Neuron (in vitro differentiated cells): ENCODE results near the gene GCNT1.
"Not testable (repeated sequence)": the region's sequence is repeated elsewhere in the genome, so short reads cannot be mapped to it uniquely, and the experiment has no call there.

Source experiments
- H2AFZ ChIP-seq: one replicate; pipeline ENCODE4 v1.6.1; 2013; ENCODE audit warnings: low read depth, mild to moderate bottlenecking, inconsistent platforms, low read length, moderate library complexity
- H3K27me3 ChIP-seq: one replicate; pipeline ENCODE4 v1.6.1; 2013; ENCODE audit warnings: low read length; ENCODE audit not compliant: insufficient read depth
- H3K36me3 ChIP-seq: one replicate; pipeline ENCODE4 v1.6.1; 2013; ENCODE audit warnings: low read length; ENCODE audit not compliant: insufficient read depth
- H3K4me1 ChIP-seq: one replicate; pipeline ENCODE4 v1.6.1; 2013; ENCODE audit warnings: low read length; ENCODE audit not compliant: insufficient read depth
- H3K4me3 ChIP-seq: 2 replicates; pipeline ENCODE4 v1.5.1; 2013; ENCODE audit warnings: mild to moderate bottlenecking, low read length, moderate library complexity
- H3K9me3 ChIP-seq: one replicate; pipeline ENCODE4 v1.6.1; 2013; ENCODE audit warnings: low read length

GCNT1 gene

GRCh38 chr9:76453785-76454184, 5.2 kb upstream of the GCNT1 start:
- no peaks in the 10 kb centered on the region for H3K9me3 ChIP-seq
- H3K4me3 ChIP-seq: no peak overlapping the region
- H3K4me1 ChIP-seq: no peaks in the 10 kb centered on the region
- H3K27me3 ChIP-seq: no peaks in the 10 kb centered on the region
- no peaks in the 10 kb centered on the region for H3K36me3 ChIP-seq
- H2AFZ ChIP-seq: no peak overlapping the region

DNA sequence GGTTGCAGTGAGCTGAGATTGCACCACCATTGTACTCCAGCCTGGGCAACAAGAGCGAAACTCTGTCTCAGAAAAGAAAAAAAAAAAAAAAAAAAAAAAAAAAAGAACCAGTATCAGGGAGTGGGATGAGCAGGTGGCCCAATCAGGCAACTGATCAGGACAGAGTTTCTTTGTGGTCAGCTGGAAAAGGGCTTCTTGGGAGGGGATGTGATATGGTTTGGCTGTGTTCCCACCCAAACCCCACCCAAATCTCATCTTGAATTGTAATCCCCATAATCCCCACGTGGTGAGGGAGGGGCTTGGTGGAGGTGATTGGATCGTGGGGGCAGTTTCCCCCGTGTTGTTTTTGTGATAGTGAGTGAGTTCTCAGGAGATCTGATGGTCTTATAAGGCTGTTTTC, 4.7 kb upstream of the GCNT1 start:
- Histone ChIP-seq H2AFZ (no peak overlapping the region), H3K27me3 (no peaks in the 10 kb centered on the region)

DNA sequence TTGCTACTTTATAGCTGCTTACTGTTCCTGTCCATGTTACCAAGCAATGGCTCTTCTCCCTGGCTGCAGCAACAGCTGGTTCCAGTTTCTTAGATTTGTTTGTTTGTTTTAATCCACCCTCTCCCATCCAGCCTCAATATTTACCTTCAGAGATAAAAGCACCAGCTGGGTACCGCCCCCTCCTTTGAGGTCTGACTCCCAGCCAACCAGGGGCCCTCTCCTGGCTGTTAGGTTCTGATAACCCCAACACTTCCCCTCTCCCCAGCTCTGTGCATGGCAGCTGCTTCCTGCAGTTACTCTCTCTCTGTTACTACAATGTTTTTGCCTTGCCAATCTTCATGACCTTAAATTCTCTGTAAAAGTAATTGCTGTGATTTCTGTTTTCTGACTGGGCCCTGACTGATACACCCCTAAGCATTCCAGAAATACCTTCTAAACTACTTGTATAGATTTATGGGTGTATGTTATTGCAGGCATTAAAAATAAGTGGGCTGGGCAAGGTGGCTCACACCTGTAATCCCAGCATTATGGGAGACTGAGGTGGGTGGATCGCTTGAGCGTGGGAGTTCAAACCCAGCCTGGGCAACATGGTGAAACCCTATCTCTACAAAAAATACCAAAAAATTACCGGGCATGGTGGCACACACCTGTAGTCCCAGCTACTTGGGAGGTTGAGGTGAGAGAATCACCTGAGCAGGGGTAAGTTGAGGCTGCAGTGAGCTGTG, 2.6 kb upstream of the GCNT1 start:
- peaks cover 13% of the 10 kb centered on the region for H3K4me1 ChIP-seq
- no peak overlapping the region for H2AFZ ChIP-seq
- H3K27me3 ChIP-seq: peaks cover 7% of the 10 kb centered on the region
- no peak overlapping the region for H3K4me3 ChIP-seq
- H3K9me3 ChIP-seq: no peaks in the 10 kb centered on the region
- no peaks in the 10 kb centered on the region for H3K36me3 ChIP-seq

More for the DNA sequence above, 4.7 kb upstream of the GCNT1 start:
- H3K4me1 ChIP-seq: peaks cover 3% of the 10 kb centered on the region
- H3K4me3 ChIP-seq: no peak overlapping the region
- no peaks in the 10 kb centered on the region for H3K9me3 ChIP-seq
- no peaks in the 10 kb centered on the region for H3K36me3 ChIP-seq

DNA sequence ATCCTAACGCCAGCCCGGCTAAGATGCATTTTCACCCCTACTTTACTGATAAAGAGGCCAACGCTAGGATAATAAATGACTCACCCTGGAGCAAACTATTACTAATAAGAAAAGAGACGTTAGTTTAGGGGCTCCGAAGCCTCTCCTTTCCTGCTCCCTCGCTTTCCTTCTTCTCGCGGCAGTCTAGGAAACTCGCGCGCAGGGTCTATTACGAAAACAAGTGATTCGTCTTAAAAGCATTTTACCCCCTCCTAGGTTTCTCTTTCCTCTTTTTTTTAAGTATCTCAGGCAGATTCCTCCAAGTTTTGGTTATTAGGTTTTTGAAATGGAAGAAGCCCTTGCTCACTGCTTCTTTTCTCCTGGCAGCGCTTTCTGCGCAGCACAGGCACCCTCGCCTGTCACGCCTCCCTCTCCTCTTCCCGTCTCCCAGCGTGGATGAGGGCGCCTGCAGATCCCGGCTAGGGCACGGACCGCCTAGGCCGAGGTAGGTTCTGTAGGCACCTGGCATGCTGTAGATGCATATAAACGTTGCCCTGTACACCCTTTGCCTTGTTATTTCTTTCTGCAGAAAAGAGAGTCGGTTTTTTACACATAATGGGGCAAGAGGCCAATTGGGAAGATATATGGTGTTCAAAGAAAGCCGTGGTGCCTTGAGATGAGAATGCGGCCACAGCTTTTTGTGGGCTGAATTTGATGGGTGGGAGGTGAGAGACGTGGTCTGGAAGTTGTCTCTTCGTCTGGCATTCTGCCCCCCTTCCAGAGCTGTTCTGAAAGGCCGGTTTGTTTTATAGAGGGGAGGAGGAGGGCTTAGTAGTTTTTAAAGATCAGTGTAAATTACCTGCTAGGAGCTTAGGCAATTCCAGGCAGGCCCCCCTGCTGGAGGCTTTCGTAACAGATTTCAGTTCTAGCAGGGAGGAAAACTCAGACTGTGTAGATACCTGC, 983 bp downstream of the GCNT1 start:
- peaks cover 7% of the 10 kb centered on the region for H3K27me3 ChIP-seq
- peaks cover 13% of the 10 kb centered on the region for H3K4me1 ChIP-seq
- H2AFZ ChIP-seq: peak overlapping the region; percentile 56
- peak overlapping the region; percentile 41 for H3K4me3 ChIP-seq
- H3K36me3 ChIP-seq: no peaks in the 10 kb centered on the region
- H3K9me3 ChIP-seq: no peaks in the 10 kb centered on the region

DNA sequence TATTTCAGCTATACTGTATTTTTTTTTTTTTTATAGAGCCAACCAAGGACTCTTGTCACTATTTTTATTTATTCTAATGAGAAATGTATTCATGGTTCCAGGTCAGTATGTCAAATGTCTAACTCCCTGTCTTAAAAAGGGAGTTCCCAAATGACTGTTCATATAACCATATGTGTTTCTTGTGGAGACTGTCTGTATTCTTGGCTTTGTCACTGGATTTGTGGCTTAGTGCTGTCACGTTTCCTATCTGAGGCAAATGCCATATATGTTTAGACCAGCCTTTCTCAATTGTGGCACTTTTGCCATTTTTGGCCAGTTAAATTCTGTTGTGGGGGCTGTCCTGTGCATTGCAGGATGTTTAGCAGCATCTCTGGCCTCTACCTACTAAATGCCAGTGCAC, 3.1 kb downstream of the GCNT1 start:
- Histone ChIP-seq H3K36me3 (no peaks in the 10 kb centered on the region), H3K27me3 (peaks cover 7% of the 10 kb centered on the region), H3K4me3 (no peak overlapping the region), H3K4me1 (peaks cover 13% of the 10 kb centered on the region), H2AFZ (no peak overlapping the region), H3K9me3 (no peaks in the 10 kb centered on the region)

DNA sequence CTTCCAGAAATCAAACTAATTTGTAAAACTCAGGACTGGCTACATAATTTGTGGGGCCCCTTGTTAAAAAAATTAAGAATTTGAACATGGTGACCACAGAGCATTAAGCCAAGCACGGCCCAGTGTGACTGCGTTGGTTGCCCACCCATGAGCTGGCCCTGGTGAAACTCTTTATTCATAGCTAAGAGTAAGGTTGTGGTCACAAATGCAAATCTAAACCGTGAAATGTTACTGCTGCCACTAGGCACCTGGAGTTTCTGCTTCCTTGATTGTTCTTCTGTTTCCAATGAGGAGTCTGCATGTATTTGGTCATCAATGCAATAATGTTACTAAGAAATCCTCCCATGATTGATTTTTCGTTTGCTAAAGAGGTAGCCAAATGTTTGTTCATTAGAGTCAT, 4.2 kb downstream of the GCNT1 start:
- Histone ChIP-seq H3K36me3 (no peaks in the 10 kb centered on the region), H2AFZ (no peak overlapping the region)

DNA sequence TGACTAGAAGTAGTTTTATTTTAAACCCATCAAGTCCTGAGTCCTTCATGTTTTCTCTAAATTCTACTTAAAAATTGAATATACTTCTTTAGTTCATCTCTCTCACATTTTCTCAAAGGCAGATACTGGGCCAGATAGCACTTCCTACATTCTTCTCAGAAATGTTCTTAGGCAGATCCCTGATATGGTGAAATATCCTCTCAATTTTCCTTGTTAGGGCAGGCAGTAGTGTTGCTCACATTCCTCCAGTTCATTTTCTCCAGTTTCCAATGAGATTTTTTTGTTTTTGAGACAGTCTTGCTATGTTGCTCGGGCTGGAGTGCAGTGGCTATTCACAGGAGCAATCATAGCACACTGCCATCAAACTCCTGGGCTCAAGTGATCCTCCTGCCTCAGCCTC, 5.7 kb downstream of the GCNT1 start:
- H3K9me3 ChIP-seq: no peaks in the 10 kb centered on the region

More for the DNA sequence above, 4.2 kb downstream of the GCNT1 start:
- Histone ChIP-seq H3K9me3 (no peaks in the 10 kb centered on the region), H3K27me3 (peaks cover 7% of the 10 kb centered on the region), H3K4me3 (no peak overlapping the region), H3K4me1 (peaks cover 13% of the 10 kb centered on the region)

DNA sequence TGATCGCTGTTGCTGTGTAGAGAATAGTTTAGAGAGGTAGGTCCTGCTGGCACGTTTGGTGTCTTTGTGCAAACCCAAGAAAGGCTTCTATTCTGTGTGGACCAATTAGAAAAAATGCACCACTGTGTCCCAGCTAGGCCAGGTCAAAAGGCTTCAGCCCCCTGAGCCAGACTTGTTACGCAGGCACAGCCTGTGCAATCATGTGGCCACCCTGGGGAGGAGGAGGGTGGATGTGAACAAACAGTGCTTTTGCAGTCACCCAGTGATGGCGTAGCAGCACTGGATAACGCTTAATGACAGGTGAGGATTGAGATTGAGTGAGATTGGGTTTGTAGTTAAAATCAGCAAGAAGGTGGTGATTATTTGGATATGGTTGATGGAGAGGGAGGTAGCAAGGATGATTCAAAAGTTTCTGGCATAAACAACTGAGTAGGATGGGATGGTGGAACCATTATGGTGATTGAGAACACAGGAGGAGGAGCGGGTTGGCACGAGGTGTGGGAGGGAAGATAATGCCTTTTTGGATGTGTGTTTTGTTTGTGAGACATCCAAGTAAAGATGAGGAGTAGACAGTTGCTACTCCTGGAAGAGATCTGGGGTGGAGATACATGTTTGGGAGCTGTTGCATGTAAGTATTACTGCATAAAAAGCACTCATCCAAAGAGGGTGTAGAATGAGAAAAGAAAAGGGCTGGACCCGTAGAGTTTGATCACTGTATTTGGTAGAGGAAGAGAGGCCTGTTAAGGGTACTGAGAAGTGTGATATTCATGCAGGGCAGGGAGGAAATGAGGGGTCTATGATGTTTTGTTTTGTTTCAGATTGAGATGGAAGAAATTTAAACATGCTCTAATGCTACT, 6.7 kb downstream of the GCNT1 start:
- Histone ChIP-seq H2AFZ (no peak overlapping the region), H3K4me3 (no peak overlapping the region), H3K9me3 (no peaks in the 10 kb centered on the region), H3K36me3 (no peaks in the 10 kb centered on the region), H3K4me1 (no peaks in the 10 kb centered on the region), H3K27me3 (peaks cover 3% of the 10 kb centered on the region)

More for the DNA sequence above, 5.7 kb downstream of the GCNT1 start:
- Histone ChIP-seq H3K4me3 (no peak overlapping the region), H3K36me3 (no peaks in the 10 kb centered on the region), H2AFZ (no peak overlapping the region), H3K27me3 (peaks cover 7% of the 10 kb centered on the region), H3K4me1 (peaks cover 6% of the 10 kb centered on the region)

GRCh38 chr9:76466299-76466605, 7.3 kb downstream of the GCNT1 start:
- H3K36me3 ChIP-seq: no peaks in the 10 kb centered on the region
- no peaks in the 10 kb centered on the region for H3K9me3 ChIP-seq
- H3K4me1 ChIP-seq: no peaks in the 10 kb centered on the region
- no peak overlapping the region for H3K4me3 ChIP-seq
- no peak overlapping the region for H2AFZ ChIP-seq
- H3K27me3 ChIP-seq: no peaks in the 10 kb centered on the region

- no peak overlapping the region for H2AFZ ChIP-seq
- no peaks in the 10 kb centered on the region for H3K9me3 ChIP-seq
- H3K27me3 ChIP-seq: no peaks in the 10 kb centered on the region
- no peaks in the 10 kb centered on the region for H3K36me3 ChIP-seq
- H3K4me3 ChIP-seq: no peak overlapping the region
- H3K4me1 ChIP-seq: peaks cover 12% of the 10 kb centered on the region
Observed at GRCh38 chr9:76474419-76474818, 15.4 kb downstream of the GCNT1 start.

GRCh38 chr9:76475686-76476085, 16.7 kb downstream of the GCNT1 start:
- H3K36me3 ChIP-seq: no peaks in the 10 kb centered on the region
- peaks cover 2% of the 10 kb centered on the region for H3K9me3 ChIP-seq
- H3K27me3 ChIP-seq: no peaks in the 10 kb centered on the region
- H2AFZ ChIP-seq: no peak overlapping the region
- H3K4me3 ChIP-seq: no peak overlapping the region
- H3K4me1 ChIP-seq: peaks cover 12% of the 10 kb centered on the region

GRCh38 chr9:76477818-76478217, 18.8 kb downstream of the GCNT1 start:
- not testable (repeated sequence) for H3K4me3 ChIP-seq, H3K4me1 ChIP-seq, H3K9me3 ChIP-seq, H2AFZ ChIP-seq, H3K27me3 ChIP-seq, H3K36me3 ChIP-seq

GRCh38 chr9:76478226-76478625, 19.2 kb downstream of the GCNT1 start:
- no peak overlapping the region for H2AFZ ChIP-seq
- no peaks in the 10 kb centered on the region for H3K27me3 ChIP-seq
- H3K9me3 ChIP-seq: peaks cover 2% of the 10 kb centered on the region
- no peaks in the 10 kb centered on the region for H3K36me3 ChIP-seq
- peaks cover under 1% of the 10 kb centered on the region for H3K4me1 ChIP-seq
- no peak overlapping the region for H3K4me3 ChIP-seq
